ENCODE data around the gene FGF14.

DNA sequence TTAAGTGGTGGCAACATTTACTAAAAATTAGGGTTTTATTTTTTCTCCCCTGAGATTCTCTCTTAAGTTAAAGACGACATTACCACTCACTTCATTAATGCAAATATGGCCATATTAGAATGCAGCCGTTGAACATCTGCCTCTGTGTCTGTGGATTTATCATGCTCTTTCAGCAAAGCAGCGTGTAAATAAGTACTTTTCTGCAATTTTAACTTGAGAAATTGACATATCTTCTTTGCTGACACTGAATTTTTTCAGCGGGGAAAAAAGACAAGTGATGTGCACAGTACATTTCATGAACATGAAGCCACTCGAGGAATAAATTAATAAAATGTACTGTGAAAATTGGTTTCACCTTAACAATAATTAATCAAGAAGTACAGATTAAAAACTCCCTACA, 543.0 kb downstream of the FGF14 start:
- TF ChIP-seq, protein P1, sequence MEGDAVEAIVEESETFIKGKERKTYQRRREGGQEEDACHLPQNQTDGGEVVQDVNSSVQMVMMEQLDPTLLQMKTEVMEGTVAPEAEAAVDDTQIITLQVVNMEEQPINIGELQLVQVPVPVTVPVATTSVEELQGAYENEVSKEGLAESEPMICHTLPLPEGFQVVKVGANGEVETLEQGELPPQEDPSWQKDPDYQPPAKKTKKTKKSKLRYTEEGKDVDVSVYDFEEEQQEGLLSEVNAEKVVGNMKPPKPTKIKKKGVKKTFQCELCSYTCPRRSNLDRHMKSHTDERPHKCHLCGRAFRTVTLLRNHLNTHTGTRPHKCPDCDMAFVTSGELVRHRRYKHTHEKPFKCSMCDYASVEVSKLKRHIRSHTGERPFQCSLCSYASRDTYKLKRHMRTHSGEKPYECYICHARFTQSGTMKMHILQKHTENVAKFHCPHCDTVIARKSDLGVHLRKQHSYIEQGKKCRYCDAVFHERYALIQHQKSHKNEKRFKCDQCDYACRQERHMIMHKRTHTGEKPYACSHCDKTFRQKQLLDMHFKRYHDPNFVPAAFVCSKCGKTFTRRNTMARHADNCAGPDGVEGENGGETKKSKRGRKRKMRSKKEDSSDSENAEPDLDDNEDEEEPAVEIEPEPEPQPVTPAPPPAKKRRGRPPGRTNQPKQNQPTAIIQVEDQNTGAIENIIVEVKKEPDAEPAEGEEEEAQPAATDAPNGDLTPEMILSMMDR (conservative IDR thresholded peaks at IDR 0.05; ENCODE audit: low read depth, low read length): no peak
- no peak for TF ChIP-seq EZH2 (IDR thresholded peaks at IDR 0.05; ENCODE audit: low read length, unreplicated experiment)

Data from PC-3 (cell line).